GM18867 (cell line): ENCODE measurements around the gene KYNU.
"Not testable (repeated sequence)": the region's sequence is repeated elsewhere in the genome, so short reads cannot be mapped to it uniquely, and the experiment has no call there.

Source experiments
- ATAC-seq: cut with Tn5 transposase; IDR thresholded peaks from one replicate; pipeline ENCODE4 v1.9.1; 2021; ENCODE audit warnings: mild to moderate bottlenecking, moderate library complexity; ENCODE audit not compliant: unreplicated experiment

The KYNU gene

GRCh38 chr2:142870526-142870925, 6.9 kb upstream of the KYNU start:
- ATAC-seq, result no peak

- ATAC-seq, result peak; percentile 35
Observed at GRCh38 chr2:142871396-142871795, 6.1 kb upstream of the KYNU start.

- no peak for ATAC-seq
Observed at GRCh38 chr2:142872882-142873724, 4.4 kb upstream of the KYNU start.

GRCh38 chr2:142873831-142874287, 3.6 kb upstream of the KYNU start:
- ATAC-seq, result peak; percentile 17

DNA sequence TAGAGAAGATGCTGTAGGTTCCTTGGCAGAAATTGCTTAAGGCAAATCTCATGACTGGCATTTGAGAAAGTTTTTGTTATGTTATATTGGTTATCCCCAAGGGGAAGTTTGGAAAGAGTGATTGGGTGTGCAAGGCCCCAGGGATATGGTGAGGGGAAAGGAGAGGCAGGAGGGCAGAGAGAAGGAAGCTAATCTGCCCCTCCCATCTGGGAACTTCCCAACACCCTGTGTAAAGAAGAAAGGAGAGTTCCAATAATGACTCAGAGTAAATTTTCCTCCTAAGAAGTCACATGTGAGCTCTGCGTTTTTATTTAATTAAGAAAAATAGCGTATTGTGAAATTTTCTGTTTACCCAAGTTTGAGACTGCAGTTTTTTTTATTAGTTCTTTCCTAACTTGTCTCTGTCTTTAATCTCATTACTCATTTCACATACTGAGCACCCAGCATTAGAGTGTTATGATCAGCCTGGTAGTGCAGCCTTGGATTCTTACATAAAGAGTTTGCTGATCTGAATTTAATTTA, 3.1 kb upstream of the KYNU start:
- peak; percentile 18 for ATAC-seq

DNA sequence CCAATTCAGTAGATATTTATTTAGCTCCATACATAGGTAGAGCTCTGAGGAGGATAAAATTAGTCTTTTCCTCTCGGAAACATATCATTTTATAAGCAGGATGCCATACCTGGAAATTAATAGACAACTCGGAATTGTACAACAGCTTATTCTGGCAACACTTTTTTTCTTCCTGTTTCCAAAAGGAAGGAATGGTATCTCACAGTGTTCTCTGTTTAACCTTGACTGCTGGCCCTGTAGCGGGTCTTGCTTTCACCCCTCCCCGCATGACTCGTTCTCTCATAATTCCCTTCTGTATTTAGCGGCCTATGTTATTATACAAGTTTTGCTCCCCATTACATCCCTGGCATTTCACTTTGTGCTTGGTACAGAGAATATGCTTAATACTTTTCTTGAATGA, 2.5 kb upstream of the KYNU start:
- no peak for ATAC-seq

DNA sequence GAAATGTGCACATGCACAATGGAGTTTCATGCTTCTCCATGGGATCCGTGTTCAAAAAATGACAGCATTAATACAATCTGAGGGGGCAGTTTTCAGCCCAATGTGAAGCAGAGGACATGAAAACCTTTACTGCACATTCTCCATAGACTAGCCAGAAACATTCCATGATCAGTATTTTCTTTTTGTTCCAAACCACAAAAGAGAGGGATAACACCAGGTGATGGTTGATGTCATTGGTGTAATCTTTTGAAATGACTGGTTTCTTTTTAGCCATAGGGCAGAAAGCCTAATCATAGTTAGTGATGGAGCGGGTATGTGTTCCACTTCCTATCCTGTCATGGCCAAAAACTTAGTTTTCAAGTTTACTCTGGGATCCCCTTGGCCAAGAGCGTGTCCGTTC, 1.8 kb upstream of the KYNU start:
- no peak for ATAC-seq

DNA sequence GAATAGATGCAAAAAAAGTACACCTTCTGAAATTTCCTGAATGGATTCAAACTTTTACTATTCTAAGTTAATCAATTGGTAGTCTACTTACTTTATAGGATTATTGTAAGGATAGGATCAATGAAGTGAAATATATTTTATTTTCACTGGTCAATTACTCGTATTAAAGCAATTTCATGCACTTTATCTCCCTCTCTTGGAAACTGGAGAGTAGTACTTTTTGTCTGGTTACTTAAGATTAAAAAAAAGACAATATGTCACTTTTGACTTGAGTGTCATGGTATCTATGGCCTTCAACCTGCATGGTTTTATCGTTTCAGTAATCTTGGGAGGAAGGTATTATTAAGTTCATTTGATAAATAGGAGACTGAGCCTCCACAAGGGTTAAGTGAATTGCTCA, 1.0 kb upstream of the KYNU start:
- ATAC-seq, result no peak

DNA sequence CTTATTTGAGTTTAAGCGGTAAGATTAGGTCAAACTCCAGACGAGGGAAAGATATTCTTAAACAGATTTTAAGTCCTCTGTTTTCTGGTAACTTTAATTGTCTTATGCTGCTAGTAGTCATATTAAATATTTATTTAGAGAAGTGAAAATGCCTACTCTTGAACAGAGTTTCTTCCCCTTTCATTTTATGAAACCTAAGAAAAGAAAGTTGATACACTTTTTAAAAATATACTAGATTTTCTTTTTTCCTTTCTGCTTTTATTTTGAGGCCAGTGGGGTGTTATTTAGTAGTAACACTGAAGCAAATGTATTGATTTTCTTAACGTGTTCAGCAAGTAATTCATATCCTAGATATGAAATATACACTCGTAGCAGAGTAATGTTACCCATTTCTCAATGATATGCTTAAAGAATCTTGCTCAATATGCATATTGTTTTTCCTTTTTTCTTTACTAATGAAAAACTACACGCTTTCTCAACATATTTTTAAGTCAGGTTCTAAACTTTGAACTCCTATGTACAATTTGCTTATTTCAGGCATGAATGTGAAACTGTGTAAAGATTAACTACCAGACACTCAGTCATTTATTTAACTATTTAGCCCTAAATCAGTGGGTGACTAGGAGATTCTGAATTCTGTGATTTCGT, 691 bp downstream of the KYNU start:
- peak; percentile 41 for ATAC-seq

DNA sequence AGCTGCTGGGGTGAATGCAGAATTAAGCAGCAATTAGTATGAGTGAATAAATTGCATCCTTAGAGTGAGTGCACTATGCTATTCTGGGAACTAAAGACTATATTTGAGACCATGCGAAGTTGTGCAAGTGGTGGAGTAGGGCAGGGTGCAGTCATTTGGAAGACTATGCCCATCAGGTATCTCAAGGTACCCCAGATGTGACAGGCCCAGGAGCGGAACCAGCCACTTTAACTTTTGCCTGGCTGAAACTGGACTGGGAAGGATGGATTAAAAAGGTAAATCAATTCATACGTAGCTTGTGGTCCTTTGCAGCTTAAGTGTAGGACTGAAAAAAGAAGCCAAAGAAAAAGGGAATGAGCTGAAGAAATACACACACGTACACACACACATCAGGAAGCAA, 1.7 kb downstream of the KYNU start:
- no peak for ATAC-seq

GRCh38 chr2:142880279-142880678, 2.8 kb downstream of the KYNU start:
- ATAC-seq, result no peak

GRCh38 chr2:142881619-142882018, 4.2 kb downstream of the KYNU start:
- ATAC-seq, result no peak

DNA sequence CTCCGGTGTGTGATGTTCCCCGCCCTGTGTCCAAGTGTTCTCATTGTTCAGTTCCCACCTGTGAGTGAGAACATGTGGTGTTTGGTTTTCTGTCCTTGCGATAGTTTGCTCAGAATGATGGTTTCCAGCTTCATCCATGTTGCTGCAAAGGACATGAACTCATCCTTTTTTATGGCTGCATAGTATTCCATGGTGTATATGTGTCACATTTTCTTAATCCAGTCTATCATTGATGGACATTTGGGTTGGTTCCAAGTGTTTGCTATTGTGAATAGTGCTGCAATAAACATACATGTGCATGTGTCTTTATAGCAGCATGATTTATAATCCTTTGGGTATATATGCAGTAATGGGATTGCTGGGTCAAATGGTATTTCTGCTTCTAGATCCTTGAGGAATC, 5.0 kb downstream of the KYNU start:
- ATAC-seq, result not testable (repeated sequence)

- no peak for ATAC-seq
Observed at GRCh38 chr2:142883526-142883925, 6.1 kb downstream of the KYNU start.

- no peak for ATAC-seq
Observed at GRCh38 chr2:142885543-142885942, 8.1 kb downstream of the KYNU start.

DNA sequence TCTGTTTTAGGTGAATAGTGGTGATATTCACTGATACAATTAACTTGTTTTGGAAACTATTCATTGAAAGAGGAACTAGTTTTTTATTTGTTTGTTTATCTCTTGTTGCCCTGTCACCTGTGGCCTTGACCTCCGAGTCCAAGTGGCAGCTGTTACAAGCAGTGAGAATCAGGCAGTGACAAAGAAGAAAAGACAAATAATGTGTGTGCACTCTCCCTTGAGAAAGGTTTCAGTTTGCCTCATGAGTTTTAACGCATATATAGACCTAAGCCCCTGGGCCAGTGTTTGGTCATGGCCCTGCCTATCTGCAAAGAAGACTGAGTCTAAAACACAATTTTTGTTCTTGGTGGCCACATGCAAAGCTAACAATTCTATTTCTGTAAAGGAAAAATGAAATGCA, 15.3 kb downstream of the KYNU start:
- peak; percentile 99 for ATAC-seq

- ATAC-seq, result peak; percentile 1
Observed at GRCh38 chr2:142893241-142893640, 15.8 kb downstream of the KYNU start.

DNA sequence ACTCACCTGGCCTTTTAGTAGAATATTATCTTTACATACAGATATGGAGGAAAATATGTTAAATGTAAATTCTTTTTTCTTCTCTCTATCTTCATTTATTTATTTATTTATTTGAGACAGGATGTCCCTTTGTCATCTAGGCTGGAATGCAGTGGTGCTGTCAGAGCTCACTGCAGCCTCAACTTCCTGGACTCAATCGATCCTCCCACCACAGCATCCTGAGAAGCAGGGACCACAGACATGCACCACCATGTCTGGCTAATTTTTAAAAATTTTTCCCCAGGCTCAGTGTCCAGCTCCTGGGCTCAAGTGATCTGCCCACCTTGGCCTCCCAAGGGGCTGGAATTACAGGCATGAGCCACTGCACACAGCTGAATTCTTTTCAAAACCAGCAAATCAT, 20.3 kb downstream of the KYNU start:
- no peak for ATAC-seq

- ATAC-seq, result not testable (repeated sequence)
Observed at GRCh38 chr2:142900327-142900726, 22.9 kb downstream of the KYNU start.

GRCh38 chr2:142901780-142902179, 24.3 kb downstream of the KYNU start:
- no peak for ATAC-seq

DNA sequence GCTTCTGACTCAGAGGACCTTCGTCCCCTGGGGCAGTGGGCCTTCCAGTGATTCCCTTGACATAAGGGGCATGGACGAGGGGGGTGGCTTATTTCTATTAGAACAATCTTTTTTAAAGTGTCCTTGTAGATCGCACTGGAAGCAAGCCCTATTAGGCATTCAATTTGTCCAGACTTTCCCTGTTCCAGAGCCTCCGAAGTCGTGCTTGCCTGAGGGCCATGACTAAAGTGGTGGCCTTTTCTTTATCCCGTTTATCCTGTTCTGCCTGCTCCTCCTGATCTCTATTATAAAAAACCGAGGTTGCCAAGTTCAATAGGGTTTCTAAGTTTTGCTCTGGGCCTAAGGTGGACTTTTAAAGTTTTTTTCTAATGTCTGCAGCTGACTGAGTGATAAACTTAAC, 26.3 kb downstream of the KYNU start:
- ATAC-seq, result not testable (repeated sequence)

DNA sequence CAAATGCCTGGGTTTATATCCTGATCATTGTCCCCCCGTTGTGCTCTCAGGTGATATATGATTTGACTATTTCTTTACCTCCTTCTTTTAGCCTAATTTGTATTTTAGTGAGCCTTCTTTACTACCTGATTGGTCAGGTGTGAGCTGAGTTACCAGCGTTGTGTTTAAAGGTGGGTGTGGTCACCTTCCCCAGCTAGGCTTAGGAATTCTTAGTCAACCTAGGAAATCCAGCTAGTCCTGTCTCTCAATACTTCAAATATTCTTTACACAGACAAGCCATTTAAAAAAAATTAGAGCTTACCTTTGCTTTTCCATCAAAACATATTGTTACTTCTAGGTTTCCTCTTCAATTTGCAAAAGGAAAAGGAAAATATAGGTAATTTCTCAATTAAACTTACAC, 30.2 kb downstream of the KYNU start:
- ATAC-seq, result no peak
